Right kidney (tissue), 1 donor: ENCODE measurements around the gene RUNX2.
A peak's percentile ranks its signal among the peaks of the same experiment; 100 is the strongest.

Experiments
- DNase-seq: peaks from one replicate; pipeline ENCODE4 v3.0.0-alpha.2; 2016

The RUNX2 gene

GRCh38 chr6:45415315-45415714, 87.2 kb downstream of the RUNX2 start:
- DNase-seq, result no peak

- no peak for DNase-seq
Observed at GRCh38 chr6:45415788-45416518, 87.8 kb downstream of the RUNX2 start.

GRCh38 chr6:45416700-45417099, 88.6 kb downstream of the RUNX2 start:
- no peak for DNase-seq

GRCh38 chr6:45417436-45417835, 89.3 kb downstream of the RUNX2 start:
- DNase-seq, result no peak

GRCh38 chr6:45419571-45420082, 91.5 kb downstream of the RUNX2 start:
- peak; percentile 77 for DNase-seq

GRCh38 chr6:45420083-45420908, 92.2 kb downstream of the RUNX2 start:
- peak; percentile 56 for DNase-seq

- no peak for DNase-seq
Observed at GRCh38 chr6:45420909-45421708, 93.0 kb downstream of the RUNX2 start.

- peak; percentile 95 for DNase-seq
Observed at GRCh38 chr6:45421709-45422502, 93.8 kb downstream of the RUNX2 start.

- no peak for DNase-seq
Observed at GRCh38 chr6:45422503-45423110, 94.5 kb downstream of the RUNX2 start.

GRCh38 chr6:45423111-45423823, 95.1 kb downstream of the RUNX2 start:
- DNase-seq, result peak; percentile 78

- DNase-seq, result peak; percentile 77
Observed at GRCh38 chr6:45423824-45424450, 95.8 kb downstream of the RUNX2 start.

- DNase-seq, result no peak
Observed at GRCh38 chr6:45424451-45424861, 96.3 kb downstream of the RUNX2 start.

- DNase-seq, result no peak
Observed at GRCh38 chr6:45426251-45426650, 98.1 kb downstream of the RUNX2 start.

GRCh38 chr6:45427726-45428125, 99.6 kb downstream of the RUNX2 start:
- no peak for DNase-seq

GRCh38 chr6:45428727-45429126, 100.6 kb downstream of the RUNX2 start:
- no peak for DNase-seq

- DNase-seq, result no peak
Observed at GRCh38 chr6:45430590-45431202, 102.6 kb downstream of the RUNX2 start.

- DNase-seq, result no peak
Observed at GRCh38 chr6:45431317-45432065, 103.4 kb downstream of the RUNX2 start.

- no peak for DNase-seq
Observed at GRCh38 chr6:45432977-45433376, 104.8 kb downstream of the RUNX2 start.
